WTC11 (cell line): ENCODE results near the gene CEBPA. TPM values are rescaled to one million over a fixed set of nuclear protein-coding genes. Genes with fewer than 3 reads are reported as not detected.
"Not testable (repeated sequence)": the region's sequence is repeated elsewhere in the genome, so short reads cannot be mapped to it uniquely, and the experiment has no call there.

Experiments used
- ATAC-seq: fragments of 200-7000 bp; cut with Tn5 transposase; 2 replicates; pipeline ENCODE4 v1.10.0; 2021; ENCODE audit warnings: mild to moderate bottlenecking, moderate library complexity
- CTCF ChIA-PET: fragments of 300-600 bp; sonication (Branson Sonifier 250); formaldehyde crosslinking; loops from one replicate; lab custom pipeline; 2021; ENCODE audit warnings: antibody characterized with exemption; lab: Charles Lee
- POLR2A ChIA-PET: fragments of 350-600 bp; sonication (Branson Sonifier 250); formaldehyde crosslinking; loops from one replicate; lab custom pipeline; 2021; ENCODE audit warnings: antibody characterized with exemption; lab: Charles Lee
- DNase-seq: peaks from one replicate; pipeline ENCODE4 v3.0.0; 2021; ENCODE audit warnings: low spot score
- H3K27ac Mint-ChIP-seq: 2 replicates; pipeline ENCODE4 v1.8.0; 2021; ENCODE audit warnings: mixed read lengths
- H3K27me3 Mint-ChIP-seq: 2 replicates; pipeline ENCODE4 v1.8.0; 2021; ENCODE audit warnings: low read depth, mild to moderate bottlenecking, moderate library complexity, mixed read lengths
- H3K36me3 Mint-ChIP-seq: 2 replicates; pipeline ENCODE4 v1.8.0; 2021; ENCODE audit warnings: mixed read lengths
- H3K4me1 Mint-ChIP-seq: 2 replicates; pipeline ENCODE4 v1.8.0; 2022; ENCODE audit warnings: mixed read lengths
- H3K4me3 Mint-ChIP-seq: 2 replicates; pipeline ENCODE4 v1.8.0; 2021; ENCODE audit warnings: mild to moderate bottlenecking, moderate library complexity, mixed read lengths
- H3K9me3 Mint-ChIP-seq: 2 replicates; pipeline ENCODE4 v1.8.0; 2021; ENCODE audit warnings: mixed read lengths
- GRHL2 ChIP-seq: fragments of 250-450 bp; sonication (Bioruptor Pico); IDR thresholded peaks from 2 replicates; pipeline ENCODE4 v1.8.0; 2022; ENCODE audit warnings: mild to moderate bottlenecking, moderate library complexity; ENCODE audit not compliant: insufficient replicate concordance, severe bottlenecking
- JAZF1 ChIP-seq: fragments of 250-450 bp; sonication (Bioruptor Pico); IDR thresholded peaks from 2 replicates; pipeline ENCODE4 v1.9.0; 2021; ENCODE audit warnings: moderate library complexity, mild to moderate bottlenecking, inconsistent platforms
- PRDM15 ChIP-seq: sonication (generic); formaldehyde crosslinking; IDR thresholded peaks from 2 replicates; pipeline ENCODE4 v1.8.0; 2022; ENCODE audit warnings: missing genetic modification reagents
- PREB ChIP-seq: sonication (generic); formaldehyde crosslinking; IDR thresholded peaks from 2 replicates; pipeline ENCODE4 v1.8.1; 2022; ENCODE audit warnings: mild to moderate bottlenecking, missing genetic modification reagents, moderate library complexity, borderline replicate concordance
- RORB ChIP-seq: fragments of 250-450 bp; sonication (Bioruptor Pico); IDR thresholded peaks from 2 replicates; pipeline ENCODE4 v1.9.0; 2021; ENCODE audit warnings: mild to moderate bottlenecking
- SOX15 ChIP-seq: fragments of 250-450 bp; sonication (Bioruptor Pico); IDR thresholded peaks from 2 replicates; pipeline ENCODE4 v1.9.0; 2021; ENCODE audit warnings: mild to moderate bottlenecking
- SP1 ChIP-seq: sonication (generic); formaldehyde crosslinking; conservative IDR thresholded peaks from 2 replicates; pipeline ENCODE4 v1.8.1; 2022; ENCODE audit warnings: missing genetic modification reagents
- TEAD1 ChIP-seq: sonication (generic); formaldehyde crosslinking; IDR thresholded peaks from 2 replicates; pipeline ENCODE4 v1.8.0; 2022; ENCODE audit warnings: mild to moderate bottlenecking, missing genetic modification reagents
- ZNF121 ChIP-seq: sonication (generic); formaldehyde crosslinking; IDR thresholded peaks from 2 replicates; pipeline ENCODE4 v1.8.0; 2023; ENCODE audit warnings: missing genetic modification reagents
- ZNF219 ChIP-seq: sonication (generic); formaldehyde crosslinking; IDR thresholded peaks from 2 replicates; pipeline ENCODE4 v1.8.0; 2023; ENCODE audit warnings: missing genetic modification reagents, mild to moderate bottlenecking, borderline replicate concordance
- ZNF396 ChIP-seq: fragments of 250-450 bp; sonication (Bioruptor Pico); IDR thresholded peaks from 2 replicates; pipeline ENCODE4 v1.8.0; 2021; ENCODE audit warnings: mild to moderate bottlenecking, moderate library complexity, borderline replicate concordance
- ZNF512 ChIP-seq: sonication (generic); formaldehyde crosslinking; IDR thresholded peaks from 2 replicates; pipeline ENCODE4 v1.8.1; 2022; ENCODE audit warnings: missing genetic modification reagents, borderline replicate concordance
- total RNA-seq: library from RNA; stranded (reverse); gene quantifications from 3 replicates; pipeline ENCODE4 v1.2.3, GENCODE V29; 2021
- TF ChIP-seq, protein P1 (sequence below): sonication (generic); formaldehyde crosslinking; IDR thresholded peaks from 2 replicates; pipeline ENCODE4 v1.8.1; 2023; ENCODE audit warnings: mild to moderate bottlenecking, missing genetic modification reagents
- TF ChIP-seq, protein P2 (sequence below): sonication (generic); formaldehyde crosslinking; IDR thresholded peaks from 2 replicates; pipeline ENCODE4 v1.8.1; 2022; ENCODE audit warnings: low read depth, mild to moderate bottlenecking, moderate library complexity, missing genetic modification reagents, borderline replicate concordance
- TF ChIP-seq, protein P3 (sequence below): sonication (generic); formaldehyde crosslinking; IDR thresholded peaks from 2 replicates; pipeline ENCODE4 v1.8.1; 2023; ENCODE audit warnings: mild to moderate bottlenecking, missing genetic modification reagents, moderate library complexity

CEBPA gene
- total RNA-seq, 1 experiment from 2014 or later: 5.6 TPM

DNA sequence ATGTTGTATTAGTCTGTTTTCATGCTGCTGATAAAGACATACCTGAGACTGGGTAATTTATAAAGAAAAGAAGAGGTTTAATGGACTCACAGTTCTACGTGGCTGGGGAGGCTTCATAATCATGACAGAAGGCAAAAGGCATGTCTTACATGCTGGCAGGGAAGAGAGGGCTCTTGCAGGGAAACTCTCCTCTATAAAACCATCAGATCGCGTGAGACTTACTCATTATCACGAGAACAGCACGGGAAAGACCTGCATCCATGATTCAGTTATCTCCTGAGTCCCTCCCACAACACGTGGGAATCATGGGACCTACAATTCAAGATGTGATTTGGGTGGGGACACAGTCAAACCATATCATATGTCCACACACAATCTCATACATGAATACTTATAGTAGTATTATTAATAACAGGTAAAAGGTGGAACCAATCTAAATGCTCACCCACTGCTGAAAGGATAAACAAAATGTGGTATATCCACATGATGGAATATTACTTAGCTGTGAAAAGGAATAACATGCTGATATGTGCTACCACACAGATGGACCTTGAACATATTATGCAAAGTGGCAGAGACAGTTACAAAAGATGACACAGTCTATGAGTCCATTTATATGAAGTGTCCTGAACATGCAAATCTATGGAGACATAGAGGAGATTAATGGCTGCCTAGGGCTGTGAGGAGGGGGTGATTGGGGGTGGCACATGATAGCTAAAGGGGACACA is 20.9 kb upstream of the CEBPA start (continued):
- TF ChIP-seq, protein P1, sequence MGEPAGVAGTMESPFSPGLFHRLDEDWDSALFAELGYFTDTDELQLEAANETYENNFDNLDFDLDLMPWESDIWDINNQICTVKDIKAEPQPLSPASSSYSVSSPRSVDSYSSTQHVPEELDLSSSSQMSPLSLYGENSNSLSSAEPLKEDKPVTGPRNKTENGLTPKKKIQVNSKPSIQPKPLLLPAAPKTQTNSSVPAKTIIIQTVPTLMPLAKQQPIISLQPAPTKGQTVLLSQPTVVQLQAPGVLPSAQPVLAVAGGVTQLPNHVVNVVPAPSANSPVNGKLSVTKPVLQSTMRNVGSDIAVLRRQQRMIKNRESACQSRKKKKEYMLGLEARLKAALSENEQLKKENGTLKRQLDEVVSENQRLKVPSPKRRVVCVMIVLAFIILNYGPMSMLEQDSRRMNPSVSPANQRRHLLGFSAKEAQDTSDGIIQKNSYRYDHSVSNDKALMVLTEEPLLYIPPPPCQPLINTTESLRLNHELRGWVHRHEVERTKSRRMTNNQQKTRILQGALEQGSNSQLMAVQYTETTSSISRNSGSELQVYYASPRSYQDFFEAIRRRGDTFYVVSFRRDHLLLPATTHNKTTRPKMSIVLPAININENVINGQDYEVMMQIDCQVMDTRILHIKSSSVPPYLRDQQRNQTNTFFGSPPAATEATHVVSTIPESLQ: no peak
- TF ChIP-seq, protein P2, sequence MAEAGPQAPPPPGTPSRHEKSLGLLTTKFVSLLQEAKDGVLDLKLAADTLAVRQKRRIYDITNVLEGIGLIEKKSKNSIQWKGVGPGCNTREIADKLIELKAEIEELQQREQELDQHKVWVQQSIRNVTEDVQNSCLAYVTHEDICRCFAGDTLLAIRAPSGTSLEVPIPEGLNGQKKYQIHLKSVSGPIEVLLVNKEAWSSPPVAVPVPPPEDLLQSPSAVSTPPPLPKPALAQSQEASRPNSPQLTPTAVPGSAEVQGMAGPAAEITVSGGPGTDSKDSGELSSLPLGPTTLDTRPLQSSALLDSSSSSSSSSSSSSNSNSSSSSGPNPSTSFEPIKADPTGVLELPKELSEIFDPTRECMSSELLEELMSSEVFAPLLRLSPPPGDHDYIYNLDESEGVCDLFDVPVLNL (CRISPR knock-in tag): no peak
- TF ChIP-seq RORB (CRISPR knock-in tag) (no peak), JAZF1 (CRISPR knock-in tag) (no peak), GRHL2 (no peak), ZNF121 (CRISPR knock-in tag) (no peak)

GRCh38 chr19:33320636-33321035 is 18.3 kb upstream of the CEBPA start:
- no peaks in the 10 kb centered on the region for H3K4me1 Mint-ChIP-seq
- peaks cover 3% of the 10 kb centered on the region; the same call in 1 of the 2 replicates for H3K27me3 Mint-ChIP-seq
- peaks cover 31% of the 10 kb centered on the region for H3K9me3 Mint-ChIP-seq
- H3K36me3 Mint-ChIP-seq: peaks cover 17% of the 10 kb centered on the region
- no peak for DNase-seq
- POLR2A ChIA-PET: no interaction called here
- no peak for TF ChIP-seq TEAD1 (CRISPR knock-in tag)
- TF ChIP-seq SP1 (CRISPR knock-in tag): no peak
- TF ChIP-seq ZNF396 (CRISPR knock-in tag): no peak
- TF ChIP-seq, protein P3, sequence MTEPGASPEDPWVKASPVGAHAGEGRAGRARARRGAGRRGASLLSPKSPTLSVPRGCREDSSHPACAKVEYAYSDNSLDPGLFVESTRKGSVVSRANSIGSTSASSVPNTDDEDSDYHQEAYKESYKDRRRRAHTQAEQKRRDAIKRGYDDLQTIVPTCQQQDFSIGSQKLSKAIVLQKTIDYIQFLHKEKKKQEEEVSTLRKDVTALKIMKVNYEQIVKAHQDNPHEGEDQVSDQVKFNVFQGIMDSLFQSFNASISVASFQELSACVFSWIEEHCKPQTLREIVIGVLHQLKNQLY (CRISPR knock-in tag): no peak
- TF ChIP-seq, all 79 proteins: peak for 0
- no peak overlapping the region for H3K27ac Mint-ChIP-seq
- ATAC-seq: no peak
- H3K4me3 Mint-ChIP-seq: no peak overlapping the region
- CTCF ChIA-PET: no interaction called here

DNA sequence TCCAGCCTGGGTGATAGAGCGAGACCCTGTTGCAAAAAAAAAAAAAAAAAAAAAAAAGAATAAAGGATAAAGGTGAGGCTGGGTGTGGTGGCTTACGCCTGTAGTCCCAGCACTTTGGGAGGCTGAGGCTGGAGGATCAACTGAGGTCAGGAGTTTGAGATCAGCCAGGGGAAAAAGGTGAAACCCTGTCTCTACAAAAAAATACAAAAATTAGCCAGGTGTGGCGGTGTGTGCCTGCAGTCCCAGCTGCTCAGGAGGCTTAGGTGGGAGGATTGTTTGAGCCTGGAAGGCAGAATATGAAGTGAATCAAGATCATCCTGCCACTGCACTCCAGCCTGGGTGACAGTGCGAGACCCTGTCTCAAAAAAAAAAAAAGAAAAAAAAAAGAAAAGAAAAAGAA is 15.7 kb upstream of the CEBPA start:
- ATAC-seq, H3K27me3 Mint-ChIP-seq, H3K4me1 Mint-ChIP-seq, DNase-seq, H3K4me3 Mint-ChIP-seq, H3K27ac Mint-ChIP-seq: not testable (repeated sequence)
- Mint-ChIP-seq H3K36me3 (peaks cover 17% of the 10 kb centered on the region), H3K9me3 (peaks cover 25% of the 10 kb centered on the region)
- CTCF ChIA-PET: interaction anchor here (0.6 kb wide), 1 partner anchor 64 kb away, joined by 4 read pairs; no protein-coding TSS in a partner anchor
- POLR2A ChIA-PET: interaction anchor here (0.7 kb wide), 1 partner anchor 28 kb away, joined by 4 read pairs; no protein-coding TSS in a partner anchor

DNA sequence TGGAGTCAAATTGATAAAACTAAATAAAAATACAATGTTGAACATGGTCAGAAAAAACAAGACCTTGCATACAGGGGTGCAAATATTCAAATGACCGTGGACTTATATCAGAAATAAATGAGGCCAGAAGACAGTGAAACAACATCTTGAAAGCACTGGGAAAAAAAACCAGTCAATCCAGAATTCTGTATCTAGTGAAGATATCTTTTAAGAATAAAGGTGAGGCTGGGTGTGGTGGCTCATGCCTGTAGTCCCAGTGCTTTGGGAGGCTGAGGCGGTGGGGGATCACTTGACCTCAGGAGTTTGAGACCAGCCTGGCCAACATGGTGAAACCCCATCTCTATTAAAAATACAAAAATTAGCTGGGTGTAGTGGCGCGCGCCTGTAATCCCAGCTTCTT is 15.2 kb upstream of the CEBPA start:
- DNase-seq (no peak), ATAC-seq (no peak)
- peaks cover 13% of the 10 kb centered on the region for H3K36me3 Mint-ChIP-seq
- H3K4me1 Mint-ChIP-seq: no peaks in the 10 kb centered on the region
- no peak overlapping the region for H3K4me3 Mint-ChIP-seq
- peaks cover 3% of the 10 kb centered on the region; the same call in 1 of the 2 replicates for H3K27me3 Mint-ChIP-seq
- no peak overlapping the region for H3K27ac Mint-ChIP-seq
- ChIA-PET POLR2A (interaction anchor here (0.7 kb wide), 1 partner anchor 28 kb away, joined by 4 read pairs; no protein-coding TSS in a partner anchor), CTCF (interaction anchor here (0.6 kb wide), 1 partner anchor 64 kb away, joined by 4 read pairs; no protein-coding TSS in a partner anchor)
- peaks cover 25% of the 10 kb centered on the region for H3K9me3 Mint-ChIP-seq
- TF ChIP-seq PREB (CRISPR knock-in tag): no peak
- no peak for TF ChIP-seq ZNF512 (CRISPR knock-in tag)
- TF ChIP-seq ZNF396 (CRISPR knock-in tag): no peak
- TF ChIP-seq ZNF219: no peak
- TF ChIP-seq, protein P1: no peak
- no peak for TF ChIP-seq SOX15 (CRISPR knock-in tag)
- no peak for TF ChIP-seq PRDM15 (CRISPR knock-in tag)
- TF ChIP-seq JAZF1 (CRISPR knock-in tag): no peak
